A549 (cell line): Measurements from ENCODE around the gene ATRN.

Source experiments
- CTCF ChIP-seq: fragments of >200 bp; sonication (Bioruptor Twin); formaldehyde crosslinking; IDR thresholded peaks from 3 replicates; pipeline ENCODE4 v1.5.1; 2016
- EHF ChIP-seq: fragments of 250-450 bp; sonication (Bioruptor Pico); IDR thresholded peaks from 2 replicates; pipeline ENCODE4 v1.5.0; 2020; ENCODE audit warnings: mild to moderate bottlenecking
- EP300 ChIP-seq, 2 experiments: fragments of >200 bp; sonication (Bioruptor Twin); formaldehyde crosslinking; IDR thresholded peaks; 2 replicates in 1 of 2; 3 replicates in 1 of 2; pipeline ENCODE4 v1.6.1; 2016 to 2017
- HDAC2 ChIP-seq: fragments of 200-600 bp; sonication (generic); IDR thresholded peaks from 2 replicates; pipeline ENCODE4 v1.6.1; 2016
- JUN ChIP-seq, 2 experiments: fragments of >200 bp; sonication (Bioruptor Twin); formaldehyde crosslinking; IDR thresholded peaks; 2 replicates in 1 of 2; 3 replicates in 1 of 2; pipeline ENCODE4 v1.6.1; 2016 to 2017
- MAX ChIP-seq: IDR thresholded peaks from 2 replicates; pipeline ENCODE4 v1.6.1; 2012
- MAZ ChIP-seq: fragments of 150-350 bp; IDR thresholded peaks from 2 replicates; pipeline ENCODE4 v1.6.1; 2014; ENCODE audit warnings: antibody characterized with exemption, low read depth, low read length, borderline replicate concordance
- MYC ChIP-seq: IDR thresholded peaks from 2 replicates; pipeline ENCODE4 v1.6.1; 2012; ENCODE audit warnings: mild to moderate bottlenecking, inconsistent platforms, low read length, improper control_type of control experiment, borderline replicate concordance
- PHF8 ChIP-seq: fragments of 200-600 bp; sonication (generic); IDR thresholded peaks from 2 replicates; pipeline ENCODE4 v1.6.1; 2016; ENCODE audit warnings: low read depth, mild to moderate bottlenecking, antibody characterized with exemption, moderate library complexity, borderline replicate concordance
- RAD21 ChIP-seq, 2 experiments: fragments of >200 bp in 1 of 2; sonication (Bioruptor Twin) in 1 of 2; formaldehyde crosslinking in 1 of 2; IDR thresholded peaks in 1 of 2; conservative IDR thresholded peaks in 1 of 2; 2 replicates in 1 of 2; 3 replicates in 1 of 2; pipeline ENCODE4 v1.6.1; 2012 to 2018; ENCODE audit warnings: inconsistent platforms in 1 of 2
- RFX5 ChIP-seq: fragments of 450-650 bp; IDR thresholded peaks from 2 replicates; pipeline ENCODE4 v1.7.1; 2014; ENCODE audit warnings: antibody characterized with exemption, mild to moderate bottlenecking, moderate library complexity
- TF ChIP-seq, protein P1 (sequence below): fragments of 200-600 bp; sonication (generic); IDR thresholded peaks from 2 replicates; pipeline ENCODE4 v1.6.1; 2016; ENCODE audit warnings: antibody characterized with exemption, mild to moderate bottlenecking, moderate library complexity
- TF ChIP-seq, protein P2 (sequence below): fragments of 150-350 bp; IDR thresholded peaks from 2 replicates; pipeline ENCODE4 v1.6.1; 2014; ENCODE audit warnings: low read depth, mild to moderate bottlenecking, low read length

DNA sequence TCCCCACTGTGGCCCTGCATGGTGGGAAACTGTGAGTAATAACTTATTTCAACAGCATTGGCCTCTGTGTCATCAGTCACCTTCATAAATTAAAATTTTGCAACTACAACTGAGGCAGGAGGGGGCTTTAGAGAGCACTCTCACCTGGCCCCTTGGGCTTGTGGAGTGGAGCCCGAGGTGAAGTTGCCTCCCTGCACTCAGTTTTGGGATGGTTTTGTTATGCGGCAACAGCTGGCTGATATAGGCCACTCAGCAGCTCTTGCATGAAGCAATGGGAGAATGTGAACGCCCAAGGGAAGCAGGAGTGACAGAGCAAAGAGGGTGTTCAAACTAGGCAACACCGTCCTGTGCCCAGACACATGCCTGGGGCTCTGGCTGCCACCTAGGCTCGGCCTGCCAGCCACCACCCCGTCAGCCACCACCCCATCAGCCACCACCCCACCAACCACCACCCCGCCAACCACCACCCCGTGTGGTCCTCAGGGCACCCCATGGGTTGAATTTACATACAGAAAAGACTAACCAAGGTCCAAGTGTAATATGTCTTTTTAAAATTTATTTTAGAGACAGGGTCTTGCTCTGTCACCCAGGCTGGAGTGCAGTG, 196.7 kb downstream of the ATRN start:
- TF ChIP-seq CTCF (no peak), JUN (IDR thresholded peaks at IDR 0.05) (no peak), HDAC2 (no peak), MAX (no peak), MAZ (no peak), RAD21 (conservative IDR thresholded peaks at IDR 0.05 in 1 of 2, IDR thresholded peaks at IDR 0.05 in 1 of 2) (no peak), RFX5 (no peak), EHF (CRISPR knock-in tag) (no peak), EP300 (IDR thresholded peaks at IDR 0.05) (no peak), MYC (no peak), PHF8 (no peak)
- TF ChIP-seq, protein P1, sequence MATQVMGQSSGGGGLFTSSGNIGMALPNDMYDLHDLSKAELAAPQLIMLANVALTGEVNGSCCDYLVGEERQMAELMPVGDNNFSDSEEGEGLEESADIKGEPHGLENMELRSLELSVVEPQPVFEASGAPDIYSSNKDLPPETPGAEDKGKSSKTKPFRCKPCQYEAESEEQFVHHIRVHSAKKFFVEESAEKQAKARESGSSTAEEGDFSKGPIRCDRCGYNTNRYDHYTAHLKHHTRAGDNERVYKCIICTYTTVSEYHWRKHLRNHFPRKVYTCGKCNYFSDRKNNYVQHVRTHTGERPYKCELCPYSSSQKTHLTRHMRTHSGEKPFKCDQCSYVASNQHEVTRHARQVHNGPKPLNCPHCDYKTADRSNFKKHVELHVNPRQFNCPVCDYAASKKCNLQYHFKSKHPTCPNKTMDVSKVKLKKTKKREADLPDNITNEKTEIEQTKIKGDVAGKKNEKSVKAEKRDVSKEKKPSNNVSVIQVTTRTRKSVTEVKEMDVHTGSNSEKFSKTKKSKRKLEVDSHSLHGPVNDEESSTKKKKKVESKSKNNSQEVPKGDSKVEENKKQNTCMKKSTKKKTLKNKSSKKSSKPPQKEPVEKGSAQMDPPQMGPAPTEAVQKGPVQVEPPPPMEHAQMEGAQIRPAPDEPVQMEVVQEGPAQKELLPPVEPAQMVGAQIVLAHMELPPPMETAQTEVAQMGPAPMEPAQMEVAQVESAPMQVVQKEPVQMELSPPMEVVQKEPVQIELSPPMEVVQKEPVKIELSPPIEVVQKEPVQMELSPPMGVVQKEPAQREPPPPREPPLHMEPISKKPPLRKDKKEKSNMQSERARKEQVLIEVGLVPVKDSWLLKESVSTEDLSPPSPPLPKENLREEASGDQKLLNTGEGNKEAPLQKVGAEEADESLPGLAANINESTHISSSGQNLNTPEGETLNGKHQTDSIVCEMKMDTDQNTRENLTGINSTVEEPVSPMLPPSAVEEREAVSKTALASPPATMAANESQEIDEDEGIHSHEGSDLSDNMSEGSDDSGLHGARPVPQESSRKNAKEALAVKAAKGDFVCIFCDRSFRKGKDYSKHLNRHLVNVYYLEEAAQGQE = no peak
- TF ChIP-seq, protein P2, sequence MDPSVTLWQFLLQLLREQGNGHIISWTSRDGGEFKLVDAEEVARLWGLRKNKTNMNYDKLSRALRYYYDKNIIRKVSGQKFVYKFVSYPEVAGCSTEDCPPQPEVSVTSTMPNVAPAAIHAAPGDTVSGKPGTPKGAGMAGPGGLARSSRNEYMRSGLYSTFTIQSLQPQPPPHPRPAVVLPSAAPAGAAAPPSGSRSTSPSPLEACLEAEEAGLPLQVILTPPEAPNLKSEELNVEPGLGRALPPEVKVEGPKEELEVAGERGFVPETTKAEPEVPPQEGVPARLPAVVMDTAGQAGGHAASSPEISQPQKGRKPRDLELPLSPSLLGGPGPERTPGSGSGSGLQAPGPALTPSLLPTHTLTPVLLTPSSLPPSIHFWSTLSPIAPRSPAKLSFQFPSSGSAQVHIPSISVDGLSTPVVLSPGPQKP = no peak
